Measurements from ENCODE around the gene PAK4.
"Not testable (repeated sequence)": the region's sequence is repeated elsewhere in the genome, so short reads cannot be mapped to it uniquely, and the experiment has no call there.

The PAK4 gene

DNA sequence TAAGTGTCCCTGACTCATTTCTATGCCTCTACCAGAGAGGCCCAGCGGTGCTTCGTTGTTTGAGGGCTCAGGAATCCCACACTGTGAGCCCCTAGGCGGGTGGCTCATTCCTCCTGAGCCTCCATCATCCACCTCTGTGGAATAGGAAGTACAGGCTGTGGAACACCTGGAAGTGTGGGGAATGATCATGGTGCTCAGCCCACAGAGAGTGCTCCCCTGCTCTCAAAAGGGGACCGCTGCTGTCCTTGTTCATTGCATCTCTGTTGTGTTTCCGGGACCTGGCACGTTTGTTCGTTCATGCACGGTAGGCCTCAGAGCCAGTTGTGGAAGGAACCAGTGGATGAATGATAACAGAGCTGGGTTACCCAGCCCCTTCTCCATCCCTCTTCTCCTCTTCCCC lies 40.2 kb upstream of the PAK4 start:
- no peak overlapping the region for H3K4me3 ChIP-seq (ENCODE audit: low read depth in 1 of 5, low read length in 5 of 5)
- H3K27me3 ChIP-seq (ENCODE audit: control insufficient read depth in 5 of 5, insufficient read depth in 4 of 5, low read length in 5 of 5): peaks cover 21 to 44% (median 27%) of the 10 kb centered on the region in 5 donors
- H3K9me3 ChIP-seq (ENCODE audit: control insufficient read depth in 5 of 5, low read length in 5 of 5): no peaks in the 10 kb centered on the region
- no peaks in the 10 kb centered on the region for H3K36me3 ChIP-seq (ENCODE audit: control insufficient read depth in 5 of 5, insufficient read depth in 5 of 5, low read length in 5 of 5)
- no peak overlapping the region for H3K9ac ChIP-seq (ENCODE audit: low read length in 5 of 5)
- no peak overlapping the region for H3K27ac ChIP-seq (ENCODE audit: low read depth, low read length)
- peaks cover 0 to 12% (median 10%) of the 10 kb centered on the region in 5 donors for H3K4me1 ChIP-seq (ENCODE audit: control insufficient read depth in 5 of 5, insufficient read depth in 5 of 5, low read length in 5 of 5)

- no peak overlapping the region for H3K4me3 ChIP-seq (ENCODE audit: low read depth in 1 of 5, low read length in 5 of 5)
- H3K36me3 ChIP-seq (ENCODE audit: control insufficient read depth in 5 of 5, insufficient read depth in 5 of 5, low read length in 5 of 5): no peaks in the 10 kb centered on the region
- H3K4me1 ChIP-seq (ENCODE audit: control insufficient read depth in 5 of 5, insufficient read depth in 5 of 5, low read length in 5 of 5): peaks cover 0 to 12% (median 10%) of the 10 kb centered on the region in 5 donors
- no peak overlapping the region for H3K27ac ChIP-seq (ENCODE audit: low read depth, low read length)
- H3K9ac ChIP-seq (ENCODE audit: low read length in 5 of 5): no peak overlapping the region
- no peaks in the 10 kb centered on the region for H3K9me3 ChIP-seq (ENCODE audit: control insufficient read depth in 5 of 5, low read length in 5 of 5)
- peaks cover 21 to 44% (median 27%) of the 10 kb centered on the region in 5 donors for H3K27me3 ChIP-seq (ENCODE audit: control insufficient read depth in 5 of 5, insufficient read depth in 4 of 5, low read length in 5 of 5)
Measured at GRCh38 chr19:39086386-39086785, 39.2 kb upstream of the PAK4 start.

DNA sequence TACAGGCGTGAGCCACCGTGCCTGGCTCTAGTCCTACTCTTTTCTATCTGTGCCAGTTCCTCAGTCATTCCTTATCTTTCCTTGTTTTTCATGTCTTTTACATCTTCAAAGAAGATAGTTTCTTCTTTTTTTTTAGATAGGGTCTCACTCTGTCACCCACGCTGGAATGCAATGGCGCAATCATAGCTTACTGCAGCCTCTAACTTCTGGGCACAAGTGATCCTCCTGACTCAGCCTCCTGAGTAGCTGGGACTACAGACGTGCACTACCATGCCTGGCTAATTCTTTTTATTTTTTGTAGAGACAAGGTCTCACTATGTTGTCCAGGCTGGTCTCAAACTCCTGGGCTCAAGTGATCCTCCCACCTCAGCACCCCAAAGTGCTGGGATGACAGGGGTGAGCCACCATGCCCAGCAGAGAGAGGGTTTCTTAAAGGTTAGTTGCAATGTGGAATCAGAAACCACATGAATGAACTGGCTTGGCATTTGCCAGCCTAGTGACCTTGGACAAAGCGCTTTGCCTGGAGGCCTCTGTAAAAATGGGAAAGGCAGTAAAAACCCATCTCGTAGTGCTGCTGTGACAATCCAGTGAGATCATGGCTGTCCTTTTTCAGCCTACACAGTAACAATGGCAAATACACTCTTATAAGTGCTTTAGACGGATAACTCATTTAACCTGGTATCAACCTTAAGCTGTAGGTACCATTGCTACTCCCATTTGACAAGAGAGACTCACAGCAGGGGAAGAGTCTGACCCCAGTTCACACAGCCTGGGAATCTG lies 37.5 kb upstream of the PAK4 start:
- Histone ChIP-seq H3K27me3 (ENCODE audit: control insufficient read depth in 5 of 5, insufficient read depth in 4 of 5, low read length in 5 of 5) (peaks cover 21 to 34% (median 22%) of the 10 kb centered on the region in 5 donors), H3K9me3 (ENCODE audit: control insufficient read depth in 5 of 5, low read length in 5 of 5) (no peaks in the 10 kb centered on the region), H3K36me3 (ENCODE audit: control insufficient read depth in 5 of 5, insufficient read depth in 5 of 5, low read length in 5 of 5) (no peaks in the 10 kb centered on the region), H3K9ac (ENCODE audit: low read length in 5 of 5) (no peak overlapping the region), H3K27ac (ENCODE audit: low read depth, low read length) (no peak overlapping the region), H3K4me1 (ENCODE audit: control insufficient read depth in 5 of 5, insufficient read depth in 5 of 5, low read length in 5 of 5) (peaks cover 0 to 8% (median 7%) of the 10 kb centered on the region in 5 donors), H3K4me3 (ENCODE audit: low read depth in 1 of 5, low read length in 5 of 5) (no peak overlapping the region)

DNA sequence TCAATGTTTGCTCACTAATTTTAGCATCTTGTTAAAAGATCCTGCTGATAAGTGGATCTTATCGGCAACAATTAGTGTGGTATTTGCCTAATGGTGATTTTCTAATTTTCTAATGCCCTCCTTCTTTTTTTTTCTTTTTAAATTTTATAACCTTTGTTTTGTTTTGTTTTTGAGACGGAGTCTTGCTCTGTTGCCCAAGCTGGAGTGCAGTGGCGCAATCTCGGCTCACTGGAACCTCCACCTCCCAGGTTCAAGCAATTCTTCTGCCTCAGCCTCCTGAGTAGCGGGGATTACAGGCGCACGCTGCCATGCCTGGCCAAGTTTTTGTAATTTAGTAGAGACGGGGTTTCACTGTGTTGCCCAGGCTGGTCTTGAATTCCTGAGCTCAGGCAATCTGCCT lies 35.6 kb upstream of the PAK4 start:
- H3K4me3 ChIP-seq (ENCODE audit: low read depth in 1 of 5, low read length in 5 of 5); H3K9me3 ChIP-seq (ENCODE audit: control insufficient read depth in 5 of 5, low read length in 5 of 5); H3K9ac ChIP-seq (ENCODE audit: low read length in 5 of 5); H3K36me3 ChIP-seq (ENCODE audit: control insufficient read depth in 5 of 5, insufficient read depth in 5 of 5, low read length in 5 of 5); H3K4me1 ChIP-seq (ENCODE audit: control insufficient read depth in 5 of 5, insufficient read depth in 5 of 5, low read length in 5 of 5); H3K27ac ChIP-seq (ENCODE audit: low read depth, low read length): not testable (repeated sequence)
- peaks cover 7 to 20% (median 13%) of the 10 kb centered on the region in 5 donors for H3K27me3 ChIP-seq (ENCODE audit: control insufficient read depth in 5 of 5, insufficient read depth in 4 of 5, low read length in 5 of 5)

DNA sequence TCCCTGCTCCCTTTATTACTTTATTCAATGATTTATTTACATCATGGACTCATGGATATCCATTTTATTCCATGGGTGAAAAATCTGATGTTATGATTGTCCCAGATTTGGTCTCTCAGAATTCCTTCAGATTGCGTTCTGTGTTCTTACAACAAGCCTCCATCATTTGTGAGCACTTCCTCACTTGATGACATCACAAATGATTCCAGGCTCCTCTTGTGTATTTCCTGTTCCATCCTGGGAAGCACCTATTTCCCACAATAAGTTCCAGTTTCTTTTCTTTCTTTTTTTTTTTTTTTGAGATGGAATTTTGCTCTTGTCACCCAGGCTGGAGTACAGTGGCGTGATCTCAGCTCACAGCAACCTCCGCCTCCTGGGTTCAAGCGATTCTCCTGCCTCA lies 34.7 kb upstream of the PAK4 start:
- H3K27ac ChIP-seq (ENCODE audit: low read depth, low read length): no peak overlapping the region
- H3K9ac ChIP-seq (ENCODE audit: low read length in 5 of 5): no peak overlapping the region
- H3K4me1 ChIP-seq (ENCODE audit: control insufficient read depth in 5 of 5, insufficient read depth in 5 of 5, low read length in 5 of 5): no peaks in the 10 kb centered on the region
- H3K36me3 ChIP-seq (ENCODE audit: control insufficient read depth in 5 of 5, insufficient read depth in 5 of 5, low read length in 5 of 5): no peaks in the 10 kb centered on the region
- H3K4me3 ChIP-seq (ENCODE audit: low read depth in 1 of 5, low read length in 5 of 5): no peak overlapping the region
- H3K27me3 ChIP-seq (ENCODE audit: control insufficient read depth in 5 of 5, insufficient read depth in 4 of 5, low read length in 5 of 5): peaks cover 0 to 12% (median 4%) of the 10 kb centered on the region in 5 donors
- H3K9me3 ChIP-seq (ENCODE audit: control insufficient read depth in 5 of 5, low read length in 5 of 5): no peaks in the 10 kb centered on the region

DNA sequence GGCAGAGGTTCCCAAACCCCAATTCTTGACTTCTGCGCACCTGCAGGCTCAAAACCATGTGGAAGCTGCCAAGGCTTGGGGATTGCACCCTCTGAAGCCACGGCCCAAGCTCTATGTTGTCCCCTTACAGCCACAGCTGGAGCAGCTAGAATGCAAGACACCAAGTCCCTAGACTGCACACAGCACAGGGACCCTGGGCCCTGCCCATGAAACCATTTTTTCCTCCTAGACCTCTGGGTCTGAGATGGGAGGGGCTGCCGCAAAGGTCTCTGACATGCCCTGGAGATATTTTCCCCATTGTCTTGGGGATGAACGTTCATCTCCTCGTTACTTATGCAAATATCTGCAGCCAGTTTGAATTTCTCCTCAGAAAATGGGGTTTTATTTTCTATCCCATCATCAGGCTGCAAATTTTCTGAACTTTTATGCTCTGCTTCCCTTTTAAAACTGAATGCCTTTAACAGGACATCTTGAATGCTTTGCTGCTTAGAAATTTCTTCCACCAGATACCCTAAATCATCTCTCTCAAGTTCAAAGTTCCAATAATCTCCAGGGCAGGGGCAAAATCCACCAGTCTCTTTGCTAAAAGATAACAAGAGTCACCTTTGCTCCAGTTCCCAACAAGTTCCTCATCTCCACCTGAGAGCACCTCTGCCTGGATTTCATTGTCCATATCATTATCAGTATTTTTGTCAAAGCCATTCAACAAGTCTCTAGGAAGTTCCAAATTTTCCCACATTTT lies 29.6 kb upstream of the PAK4 start:
- H3K9ac ChIP-seq (ENCODE audit: low read length in 5 of 5); H3K4me1 ChIP-seq (ENCODE audit: control insufficient read depth in 5 of 5, insufficient read depth in 5 of 5, low read length in 5 of 5); H3K9me3 ChIP-seq (ENCODE audit: control insufficient read depth in 5 of 5, low read length in 5 of 5); H3K4me3 ChIP-seq (ENCODE audit: low read depth in 1 of 5, low read length in 5 of 5); H3K36me3 ChIP-seq (ENCODE audit: control insufficient read depth in 5 of 5, insufficient read depth in 5 of 5, low read length in 5 of 5); H3K27ac ChIP-seq (ENCODE audit: low read depth, low read length): not testable (repeated sequence)
- peaks cover 11 to 24% (median 14%) of the 10 kb centered on the region in 5 donors for H3K27me3 ChIP-seq (ENCODE audit: control insufficient read depth in 5 of 5, insufficient read depth in 4 of 5, low read length in 5 of 5)

- H3K27me3 ChIP-seq (ENCODE audit: control insufficient read depth in 5 of 5, insufficient read depth in 4 of 5, low read length in 5 of 5): peaks cover 11 to 27% (median 14%) of the 10 kb centered on the region in 5 donors
- H3K27ac ChIP-seq (ENCODE audit: low read depth, low read length): no peak overlapping the region
- no peak overlapping the region for H3K9ac ChIP-seq (ENCODE audit: low read length in 5 of 5)
- H3K36me3 ChIP-seq (ENCODE audit: control insufficient read depth in 5 of 5, insufficient read depth in 5 of 5, low read length in 5 of 5): no peaks in the 10 kb centered on the region
- no peaks in the 10 kb centered on the region for H3K4me1 ChIP-seq (ENCODE audit: control insufficient read depth in 5 of 5, insufficient read depth in 5 of 5, low read length in 5 of 5)
- no peak overlapping the region for H3K4me3 ChIP-seq (ENCODE audit: low read depth in 1 of 5, low read length in 5 of 5)
- no peaks in the 10 kb centered on the region for H3K9me3 ChIP-seq (ENCODE audit: control insufficient read depth in 5 of 5, low read length in 5 of 5)
Measured at GRCh38 chr19:39097299-39097698, 28.3 kb upstream of the PAK4 start.

- Histone ChIP-seq H3K9ac (ENCODE audit: low read length in 5 of 5) (no peak overlapping the region), H3K4me1 (ENCODE audit: control insufficient read depth in 5 of 5, insufficient read depth in 5 of 5, low read length in 5 of 5) (no peaks in the 10 kb centered on the region), H3K4me3 (ENCODE audit: low read depth in 1 of 5, low read length in 5 of 5) (no peak overlapping the region), H3K27me3 (ENCODE audit: control insufficient read depth in 5 of 5, insufficient read depth in 4 of 5, low read length in 5 of 5) (peaks cover 11 to 27% (median 14%) of the 10 kb centered on the region in 5 donors), H3K36me3 (ENCODE audit: control insufficient read depth in 5 of 5, insufficient read depth in 5 of 5, low read length in 5 of 5) (no peaks in the 10 kb centered on the region), H3K9me3 (ENCODE audit: control insufficient read depth in 5 of 5, low read length in 5 of 5) (no peaks in the 10 kb centered on the region), H3K27ac (ENCODE audit: low read depth, low read length) (no peak overlapping the region)
Measured at GRCh38 chr19:39097721-39098120, 27.9 kb upstream of the PAK4 start.

GRCh38 chr19:39098365-39099269 lies 27.0 kb upstream of the PAK4 start:
- Histone ChIP-seq H3K9me3 (ENCODE audit: control insufficient read depth in 5 of 5, low read length in 5 of 5) (no peaks in the 10 kb centered on the region), H3K4me1 (ENCODE audit: control insufficient read depth in 5 of 5, insufficient read depth in 5 of 5, low read length in 5 of 5) (no peaks in the 10 kb centered on the region), H3K27me3 (ENCODE audit: control insufficient read depth in 5 of 5, insufficient read depth in 4 of 5, low read length in 5 of 5) (peaks cover 11 to 24% (median 14%) of the 10 kb centered on the region in 5 donors), H3K27ac (ENCODE audit: low read depth, low read length) (no peak overlapping the region), H3K9ac (ENCODE audit: low read length in 5 of 5) (no peak overlapping the region), H3K4me3 (ENCODE audit: low read depth in 1 of 5, low read length in 5 of 5) (no peak overlapping the region), H3K36me3 (ENCODE audit: control insufficient read depth in 5 of 5, insufficient read depth in 5 of 5, low read length in 5 of 5) (no peaks in the 10 kb centered on the region)

All from subcutaneous abdominal adipose tissue (tissue), 5 donors.